Stimulated activated CD8-positive, alpha-beta memory T cell treated with anti-CD3 and anti-CD28 coated beads, Interleukin-4, amount 100 ng/mL, for 1 hour (primary cell): ENCODE measurements around the gene ECSCR.
"Not testable (repeated sequence)": the region's sequence is repeated elsewhere in the genome, so short reads cannot be mapped to it uniquely, and the experiment has no call there.

Experiments used
- DNase-seq, 2 donors: peaks; one replicate each; pipeline ENCODE4 v3.0.0-alpha.2; 2020; ENCODE audit warnings: low read depth in 2 of 2, low spot score in 1 of 2

The ECSCR gene

DNA sequence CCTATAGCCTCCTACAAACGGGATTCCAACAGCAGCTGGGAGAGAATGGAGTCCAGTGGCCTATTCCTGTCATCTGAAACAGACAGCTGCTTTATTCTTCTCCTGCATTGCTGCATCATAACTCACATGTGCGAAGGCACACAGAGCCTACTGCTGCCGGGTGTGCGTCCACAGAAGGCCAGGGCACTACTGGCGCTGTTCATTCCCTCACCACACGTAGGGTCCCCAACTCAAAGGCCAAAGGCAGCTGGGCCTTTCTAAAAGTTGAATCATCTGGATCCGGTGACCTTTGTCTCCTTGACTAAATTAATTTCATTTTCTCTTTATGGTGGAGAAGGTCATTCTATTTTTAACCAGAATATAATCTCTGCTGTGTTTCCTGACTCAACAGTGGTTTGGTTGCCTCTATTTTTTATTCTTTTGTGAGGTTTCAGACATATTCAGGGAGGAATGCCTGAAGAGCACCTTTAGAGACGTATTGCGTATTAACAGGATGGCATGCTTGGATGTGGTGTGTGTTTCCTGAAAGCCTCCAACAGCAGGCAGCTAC lies 47.9 kb downstream of the ECSCR start:
- DNase-seq, result no peak

DNA sequence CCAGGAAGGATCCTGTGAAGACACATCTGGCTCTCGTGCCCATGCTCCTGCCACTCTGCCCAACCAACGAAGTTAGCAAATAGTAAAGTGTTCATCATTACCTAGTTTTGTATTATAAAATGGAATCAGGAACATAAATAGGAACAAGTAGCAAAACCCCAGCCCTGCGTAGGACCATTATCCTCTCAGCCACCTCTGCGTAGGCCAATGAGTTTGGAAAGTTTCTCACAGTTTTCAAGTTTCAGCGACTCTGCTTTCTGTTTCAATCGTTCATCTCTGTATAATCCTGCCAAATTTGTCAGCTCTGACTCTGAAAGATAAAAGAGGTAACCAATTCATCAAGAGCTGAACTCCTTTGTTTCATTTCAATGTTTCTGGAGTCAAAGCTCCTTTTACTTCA lies 48.6 kb downstream of the ECSCR start:
- DNase-seq, result no peak

GRCh38 chr5:139413153-139413552 lies 49.4 kb downstream of the ECSCR start:
- no peak for DNase-seq

GRCh38 chr5:139410993-139411828 lies 51.3 kb downstream of the ECSCR start:
- no peak for DNase-seq

- no peak for DNase-seq
These were observed 52.2 kb downstream of the ECSCR start for GRCh38 chr5:139410121-139410992.

DNA sequence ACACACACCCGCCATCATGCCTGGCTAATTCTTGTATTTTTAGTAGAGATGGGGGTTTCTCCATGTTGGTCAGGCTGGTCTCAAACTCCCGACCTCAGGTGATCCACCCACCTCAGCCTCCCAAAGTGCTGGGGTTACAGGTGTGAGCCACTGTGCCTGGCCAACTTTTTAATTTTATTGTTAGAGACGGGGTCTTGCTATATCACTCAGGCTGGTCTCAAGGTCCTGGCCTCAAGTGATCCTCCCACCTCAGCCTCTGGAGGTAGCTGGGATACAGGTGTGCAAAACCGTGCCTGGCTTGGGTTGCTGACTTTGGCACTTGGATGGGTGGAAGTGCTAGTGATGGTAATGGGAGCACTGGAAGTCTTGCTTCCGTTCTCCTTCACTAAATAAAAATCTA lies 53.4 kb downstream of the ECSCR start:
- not testable (repeated sequence) for DNase-seq

DNA sequence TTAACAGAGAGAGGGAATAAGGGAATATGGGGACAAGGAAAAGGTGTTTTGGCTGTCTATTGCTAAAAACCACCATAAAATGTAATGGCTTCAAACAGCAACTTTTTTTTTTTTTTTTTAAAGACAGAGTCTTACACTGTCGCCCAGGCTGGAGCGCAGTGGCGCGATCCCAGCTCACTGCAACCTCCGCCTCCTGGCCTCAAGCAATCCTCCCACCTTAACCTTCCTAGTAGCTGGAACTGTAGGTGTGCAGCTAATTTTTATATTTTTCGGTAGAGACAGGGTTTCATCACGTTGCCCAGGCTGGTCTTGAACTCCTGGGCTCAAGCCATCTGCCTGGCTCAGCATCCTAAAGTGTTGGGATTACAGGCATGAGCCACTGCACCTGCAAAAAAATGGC lies 54.4 kb downstream of the ECSCR start:
- no peak for DNase-seq

DNA sequence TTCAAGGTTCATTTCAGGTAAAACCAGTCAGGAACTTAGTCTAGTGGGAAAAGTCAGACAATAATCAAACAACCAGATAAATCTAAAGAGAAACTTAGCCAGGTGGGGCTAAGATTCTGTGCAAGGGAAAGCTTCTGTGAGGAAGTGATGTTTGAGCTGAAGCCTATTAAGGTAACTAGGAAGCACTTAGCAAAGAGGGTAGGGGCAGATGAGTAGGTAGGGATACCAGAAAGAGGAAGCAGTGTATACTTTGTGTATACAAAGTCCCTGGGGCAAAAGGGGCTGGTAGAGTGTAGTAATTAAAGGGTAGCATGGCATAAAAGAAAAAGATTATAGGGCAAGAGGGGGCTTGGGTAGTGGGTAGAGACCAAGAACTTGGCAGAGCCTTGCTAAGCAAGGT lies 55.0 kb downstream of the ECSCR start:
- DNase-seq, result no peak

GRCh38 chr5:139406963-139407362 lies 55.6 kb downstream of the ECSCR start:
- DNase-seq, result no peak

GRCh38 chr5:139404484-139404840 lies 58.1 kb downstream of the ECSCR start:
- no peak for DNase-seq

- DNase-seq, result peak; percentile 95
These were observed 58.6 kb downstream of the ECSCR start, which contains the start of gene SPATA24 for GRCh38 chr5:139403787-139404483. Gene SPATA24 (minus strand): TSS chr5:139404089. CDS start chr5:139404060, 29 bp downstream.

- no peak for DNase-seq
These were observed 59.1 kb downstream of the ECSCR start for GRCh38 chr5:139403418-139403786.

- no peak for DNase-seq
These were observed 59.9 kb downstream of the ECSCR start for GRCh38 chr5:139402561-139403158.

DNA sequence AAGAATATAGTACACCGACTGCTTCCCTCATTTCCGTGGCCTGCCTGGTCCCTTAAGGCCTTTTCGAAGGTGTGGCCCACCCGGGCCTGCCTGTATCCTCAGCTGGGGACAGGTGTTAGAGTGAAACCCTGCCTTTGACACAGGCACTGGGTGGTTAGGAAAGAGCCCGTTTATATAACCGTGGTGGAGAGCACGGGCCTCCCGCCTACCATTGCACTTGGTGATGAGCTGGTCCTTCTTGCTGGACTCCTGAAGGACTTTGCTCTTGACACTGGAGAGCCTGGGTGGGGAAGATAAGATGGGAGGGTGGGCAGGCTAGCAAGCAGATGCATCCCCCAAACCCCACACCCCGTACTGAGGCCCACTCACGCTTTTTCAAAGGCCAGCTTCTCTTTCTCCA lies 61.0 kb downstream of the ECSCR start:
- no peak for DNase-seq

DNA sequence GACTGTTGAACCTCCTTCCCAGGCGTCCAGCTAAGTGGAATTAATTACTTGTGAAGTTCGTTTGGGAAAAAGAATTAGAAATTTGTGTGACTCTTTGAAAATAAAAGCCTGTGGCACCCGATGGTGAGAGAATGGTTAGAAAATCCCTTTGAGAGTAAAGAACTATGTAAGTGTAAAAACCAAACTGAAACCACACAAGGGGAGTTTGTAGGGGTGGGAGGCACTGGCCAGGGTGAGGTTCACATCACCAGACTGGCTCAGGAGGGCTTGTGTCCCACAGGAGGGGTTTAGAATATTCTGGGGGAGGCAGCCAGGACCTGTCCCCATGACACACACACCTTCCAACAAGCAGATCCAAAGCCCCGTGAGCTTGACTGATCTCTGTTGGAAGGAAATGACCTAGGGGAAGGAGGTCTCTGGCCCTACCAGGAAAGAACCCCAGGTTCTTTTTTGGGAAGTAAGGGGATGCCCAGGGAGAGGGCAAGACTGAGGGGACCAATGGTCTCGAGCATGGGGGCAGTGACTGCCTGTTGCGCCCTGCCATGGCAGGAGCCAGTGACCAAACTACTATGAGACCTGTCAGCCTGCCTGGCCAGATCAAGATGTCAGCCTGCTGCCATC lies 62.9 kb downstream of the ECSCR start:
- DNase-seq, result no peak
